Omental fat pad (tissue), 4 donors: ENCODE data around the gene METTL8. TPM values are rescaled to one million over a fixed set of nuclear protein-coding genes. Genes with fewer than 3 reads are reported as not detected.

ENCODE experiments used
- ATAC-seq: fragments of 150-250 bp; one replicate; pipeline ENCODE4 v1.9.1; 2016; ENCODE audit warnings: mild to moderate bottlenecking, moderate library complexity; ENCODE audit not compliant: low FRiP score
- DNase-seq: peaks from one replicate; pipeline ENCODE4 v3.0.0-alpha.2; 2019; ENCODE audit warnings: low spot score
- CTCF ChIP-seq, 3 donors: fragments of 450-650 bp; IDR thresholded peaks; one replicate each; pipeline ENCODE4 v1.5.1; 2016 to 2017; ENCODE audit warnings: antibody characterized with exemption in 3 of 3, mild to moderate bottlenecking in 3 of 3, moderate library complexity in 2 of 3
- total RNA-seq, 4 donors: library from RNA; depleted of rRNA; stranded (reverse); fragments of >200 nt; gene quantifications; one replicate each; pipeline ENCODE4 v1.1.0, GENCODE V29; 2016

The METTL8 gene
- total RNA-seq, 4 donors from 2014 or later = 10.7 to 25.0 (median 19.0) TPM

- no peak for TF ChIP-seq CTCF (IDR thresholded peaks at IDR 0.05)
- DNase-seq (no peak), ATAC-seq (no peak)
Observed at GRCh38 chr2:171411791-171412483, 21.9 kb downstream of the METTL8 start.

- DNase-seq = no peak
- no peak for TF ChIP-seq CTCF (IDR thresholded peaks at IDR 0.05)
- no peak for ATAC-seq
Observed at GRCh38 chr2:171411214-171411613, 22.6 kb downstream of the METTL8 start.

GRCh38 chr2:171410624-171411023 is 23.2 kb downstream of the METTL8 start:
- no peak for TF ChIP-seq CTCF (IDR thresholded peaks at IDR 0.05)
- ATAC-seq (no peak), DNase-seq (no peak)

- DNase-seq = no peak
- ATAC-seq = no peak
- no peak for TF ChIP-seq CTCF (IDR thresholded peaks at IDR 0.05)
Observed at GRCh38 chr2:171410101-171410500, 23.7 kb downstream of the METTL8 start.

- ATAC-seq (no peak), DNase-seq (no peak)
- no peak for TF ChIP-seq CTCF (IDR thresholded peaks at IDR 0.05)
Observed at GRCh38 chr2:171409436-171409971, 24.3 kb downstream of the METTL8 start.

GRCh38 chr2:171407676-171408044 is 26.1 kb downstream of the METTL8 start:
- no peak for TF ChIP-seq CTCF (IDR thresholded peaks at IDR 0.05)
- DNase-seq (no peak), ATAC-seq (no peak)

- ATAC-seq = no peak
- DNase-seq = no peak
- no peak for TF ChIP-seq CTCF (IDR thresholded peaks at IDR 0.05)
Observed at GRCh38 chr2:171407030-171407675, 26.6 kb downstream of the METTL8 start.
